Liver (tissue), 9 donors: ENCODE measurements around the gene KIAA0753. TPM values are rescaled to one million over a fixed set of nuclear protein-coding genes. Genes with fewer than 3 reads are reported as not detected.

Experiments used
- DNase-seq: peaks from one replicate; pipeline ENCODE4 v3.0.0-alpha.2; 2017; ENCODE audit warnings: low spot score
- H3K27ac ChIP-seq, 2 donors: one replicate each; pipeline ENCODE4 v1.7.0; 2013; ENCODE audit warnings: inconsistent platforms in 2 of 2, low read length in 2 of 2, control low read depth in 1 of 2, low read depth in 1 of 2, mild to moderate bottlenecking in 1 of 2
- H3K27me3 ChIP-seq, 4 donors: one replicate each; pipeline versions ENCODE4 v1.6.1 to v1.7.0; 2013; ENCODE audit warnings: low read length in 3 of 4, inconsistent platforms in 1 of 4, mild to moderate bottlenecking in 1 of 4, moderate library complexity in 1 of 4; ENCODE audit not compliant: control insufficient read depth in 4 of 4, insufficient read depth in 4 of 4
- H3K36me3 ChIP-seq, 4 donors: one replicate each; pipeline versions ENCODE4 v1.6.1 to v1.7.0; 2013; ENCODE audit warnings: low read length in 3 of 4, mild to moderate bottlenecking in 3 of 4, low read depth in 1 of 4, moderate library complexity in 1 of 4; ENCODE audit not compliant: control insufficient read depth in 4 of 4, insufficient read depth in 3 of 4
- H3K4me1 ChIP-seq, 4 donors: one replicate each; pipeline versions ENCODE4 v1.6.1 to v1.7.0; 2013; ENCODE audit warnings: low read length in 3 of 4, mild to moderate bottlenecking in 3 of 4, moderate library complexity in 1 of 4; ENCODE audit not compliant: control insufficient read depth in 4 of 4, insufficient read depth in 4 of 4
- H3K4me3 ChIP-seq, 3 donors: one replicate each; pipeline versions ENCODE4 v1.6.1 to v1.7.0; 2013; ENCODE audit warnings: low read length in 3 of 3, control low read depth in 1 of 3, low read depth in 1 of 3, mild to moderate bottlenecking in 1 of 3
- H3K9ac ChIP-seq, 2 donors: one replicate each; pipeline ENCODE4 v1.7.0; 2013; ENCODE audit warnings: low read length in 2 of 2, mild to moderate bottlenecking in 2 of 2, moderate library complexity in 2 of 2, control low read depth in 1 of 2, low read depth in 1 of 2
- H3K9me3 ChIP-seq, 4 donors: one replicate each; pipeline versions ENCODE4 v1.6.1 to v1.7.0; 2013; ENCODE audit warnings: low read length in 3 of 4; ENCODE audit not compliant: control insufficient read depth in 4 of 4
- EGR1 ChIP-seq, 2 donors: IDR thresholded peaks; 2 replicates each; pipeline ENCODE4 v1.6.1; 2016 to 2018; ENCODE audit warnings: antibody characterized with exemption in 2 of 2, low read depth in 2 of 2
- FOXA1 ChIP-seq: IDR thresholded peaks from 2 replicates; pipeline ENCODE4 v1.6.1; 2016; ENCODE audit warnings: antibody characterized with exemption
- FOXA2 ChIP-seq: IDR thresholded peaks from 2 replicates; pipeline ENCODE4 v1.6.1; 2016; ENCODE audit warnings: antibody characterized with exemption
- GABPA ChIP-seq, 2 donors: IDR thresholded peaks in 1 of 2; conservative IDR thresholded peaks in 1 of 2; 2 replicates each; pipeline ENCODE4 v1.6.1; 2016; ENCODE audit warnings: antibody characterized with exemption in 2 of 2, mild to moderate bottlenecking in 1 of 2, moderate library complexity in 1 of 2
- HNF4A ChIP-seq, 2 donors: conservative IDR thresholded peaks; 2 replicates each; pipeline ENCODE4 v1.6.1; 2016; ENCODE audit warnings: antibody characterized with exemption in 2 of 2, mild to moderate bottlenecking in 2 of 2
- HNF4G ChIP-seq: IDR thresholded peaks from 2 replicates; pipeline ENCODE4 v1.6.1; 2016; ENCODE audit warnings: antibody characterized with exemption
- JUND ChIP-seq, 2 donors: IDR thresholded peaks; 2 replicates each; pipeline ENCODE4 v1.6.1; 2016; ENCODE audit warnings: antibody characterized with exemption in 2 of 2
- MAX ChIP-seq: IDR thresholded peaks from 2 replicates; pipeline ENCODE4 v1.6.1; 2016; ENCODE audit warnings: antibody characterized with exemption
- NR2F2 ChIP-seq: IDR thresholded peaks from 2 replicates; pipeline ENCODE4 v1.6.1; 2016; ENCODE audit warnings: antibody characterized with exemption
- RAD21 ChIP-seq, 2 donors: IDR thresholded peaks; 2 replicates each; pipeline ENCODE4 v1.6.1; 2016; ENCODE audit warnings: antibody characterized with exemption in 2 of 2, mild to moderate bottlenecking in 2 of 2
- RXRA ChIP-seq, 2 donors: IDR thresholded peaks; 2 replicates each; pipeline ENCODE4 v1.6.1; 2017 to 2018; ENCODE audit warnings: antibody characterized with exemption in 2 of 2, mild to moderate bottlenecking in 1 of 2
- SP1 ChIP-seq: IDR thresholded peaks from 2 replicates; pipeline ENCODE4 v1.6.1; 2018; ENCODE audit warnings: antibody characterized with exemption, mild to moderate bottlenecking
- TAF1 ChIP-seq: conservative IDR thresholded peaks from 2 replicates; pipeline ENCODE4 v1.6.1; 2016; ENCODE audit warnings: antibody characterized with exemption, mild to moderate bottlenecking
- YY1 ChIP-seq: IDR thresholded peaks from 2 replicates; pipeline ENCODE4 v1.6.1; 2016; ENCODE audit warnings: antibody characterized with exemption, mild to moderate bottlenecking
- WGBS: extraction: QIAGEN DNeasy Blood & Tissue Kit; methylation state at CpG from one replicate; pipeline ENCODE4 v1.1.7; 2013; 5-methylcytosine and 5-hydroxymethylcytosine counted together
- polyA plus RNA-seq, 2 donors: library from polyadenylated mRNA; stranded (reverse) in 1 of 2; unstranded in 1 of 2; fragments of 200-250 nt in 1 of 2; fragments of >200 nt in 1 of 2; fragmentation: Nextera tagmentation in 1 of 2; extraction: Ambion mirVana in 1 of 2; gene quantifications; one replicate each; pipeline versions ENCODE4 v1.2.1 to v1.2.3, GENCODE V29; 2013 to 2015
- total RNA-seq, 2 donors: library from RNA; depleted of rRNA; stranded (reverse); fragments of >200 nt; gene quantifications; one replicate each; pipeline ENCODE4 v1.2.3, GENCODE V29; 2014
- TF ChIP-seq, protein P1 (sequence below): IDR thresholded peaks from 2 replicates; pipeline ENCODE4 v1.6.1; 2016; ENCODE audit warnings: antibody characterized with exemption, mild to moderate bottlenecking
- TF ChIP-seq, protein P2 (sequence below): fragments of 150-350 bp; IDR thresholded peaks from 2 replicates; pipeline ENCODE4 v1.5.1; 2017; ENCODE audit warnings: improper control_type of control experiment, low read depth, low read length; ENCODE audit not compliant: missing input control
- TF ChIP-seq, protein P3 (sequence below): IDR thresholded peaks from 2 replicates; pipeline ENCODE4 v1.6.1; 2016; ENCODE audit warnings: antibody characterized with exemption
- TF ChIP-seq, protein P4 (sequence below): IDR thresholded peaks from 2 replicates; pipeline ENCODE4 v1.6.1; 2016; ENCODE audit warnings: antibody characterized with exemption
- donor health status: healthy.
- donor health status: healthy.
- donor health status: healthy.
- donor health status: healthy.
- donor health status: healthy.

The KIAA0753 gene
- total and polyA plus RNA-seq, 4 donors: 2.0 to 5.9 (median 3.0) TPM

GRCh38 chr17:6674586-6674985 is 34.1 kb upstream of the KIAA0753 start:
- TF ChIP-seq HNF4A (conservative IDR thresholded peaks at IDR 0.05) (no peak), FOXA2 (no peak), SP1 (no peak), TAF1 (no peak), FOXA1 (no peak), GABPA (IDR thresholded peaks at IDR 0.05 in 1 of 2, conservative IDR thresholded peaks at IDR 0.05 in 1 of 2) (no peak), RAD21 (IDR thresholded peaks at IDR 0.05) (no peak), RXRA (IDR thresholded peaks at IDR 0.05) (no peak), JUND (IDR thresholded peaks at IDR 0.05) (no peak), EGR1 (IDR thresholded peaks at IDR 0.05; ENCODE audit: low read depth in 2 of 2) (no peak), YY1 (no peak), NR2F2 (no peak), MAX (no peak), HNF4G (no peak)
- TF ChIP-seq, protein P1, sequence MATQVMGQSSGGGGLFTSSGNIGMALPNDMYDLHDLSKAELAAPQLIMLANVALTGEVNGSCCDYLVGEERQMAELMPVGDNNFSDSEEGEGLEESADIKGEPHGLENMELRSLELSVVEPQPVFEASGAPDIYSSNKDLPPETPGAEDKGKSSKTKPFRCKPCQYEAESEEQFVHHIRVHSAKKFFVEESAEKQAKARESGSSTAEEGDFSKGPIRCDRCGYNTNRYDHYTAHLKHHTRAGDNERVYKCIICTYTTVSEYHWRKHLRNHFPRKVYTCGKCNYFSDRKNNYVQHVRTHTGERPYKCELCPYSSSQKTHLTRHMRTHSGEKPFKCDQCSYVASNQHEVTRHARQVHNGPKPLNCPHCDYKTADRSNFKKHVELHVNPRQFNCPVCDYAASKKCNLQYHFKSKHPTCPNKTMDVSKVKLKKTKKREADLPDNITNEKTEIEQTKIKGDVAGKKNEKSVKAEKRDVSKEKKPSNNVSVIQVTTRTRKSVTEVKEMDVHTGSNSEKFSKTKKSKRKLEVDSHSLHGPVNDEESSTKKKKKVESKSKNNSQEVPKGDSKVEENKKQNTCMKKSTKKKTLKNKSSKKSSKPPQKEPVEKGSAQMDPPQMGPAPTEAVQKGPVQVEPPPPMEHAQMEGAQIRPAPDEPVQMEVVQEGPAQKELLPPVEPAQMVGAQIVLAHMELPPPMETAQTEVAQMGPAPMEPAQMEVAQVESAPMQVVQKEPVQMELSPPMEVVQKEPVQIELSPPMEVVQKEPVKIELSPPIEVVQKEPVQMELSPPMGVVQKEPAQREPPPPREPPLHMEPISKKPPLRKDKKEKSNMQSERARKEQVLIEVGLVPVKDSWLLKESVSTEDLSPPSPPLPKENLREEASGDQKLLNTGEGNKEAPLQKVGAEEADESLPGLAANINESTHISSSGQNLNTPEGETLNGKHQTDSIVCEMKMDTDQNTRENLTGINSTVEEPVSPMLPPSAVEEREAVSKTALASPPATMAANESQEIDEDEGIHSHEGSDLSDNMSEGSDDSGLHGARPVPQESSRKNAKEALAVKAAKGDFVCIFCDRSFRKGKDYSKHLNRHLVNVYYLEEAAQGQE: no peak
- TF ChIP-seq, protein P2, sequence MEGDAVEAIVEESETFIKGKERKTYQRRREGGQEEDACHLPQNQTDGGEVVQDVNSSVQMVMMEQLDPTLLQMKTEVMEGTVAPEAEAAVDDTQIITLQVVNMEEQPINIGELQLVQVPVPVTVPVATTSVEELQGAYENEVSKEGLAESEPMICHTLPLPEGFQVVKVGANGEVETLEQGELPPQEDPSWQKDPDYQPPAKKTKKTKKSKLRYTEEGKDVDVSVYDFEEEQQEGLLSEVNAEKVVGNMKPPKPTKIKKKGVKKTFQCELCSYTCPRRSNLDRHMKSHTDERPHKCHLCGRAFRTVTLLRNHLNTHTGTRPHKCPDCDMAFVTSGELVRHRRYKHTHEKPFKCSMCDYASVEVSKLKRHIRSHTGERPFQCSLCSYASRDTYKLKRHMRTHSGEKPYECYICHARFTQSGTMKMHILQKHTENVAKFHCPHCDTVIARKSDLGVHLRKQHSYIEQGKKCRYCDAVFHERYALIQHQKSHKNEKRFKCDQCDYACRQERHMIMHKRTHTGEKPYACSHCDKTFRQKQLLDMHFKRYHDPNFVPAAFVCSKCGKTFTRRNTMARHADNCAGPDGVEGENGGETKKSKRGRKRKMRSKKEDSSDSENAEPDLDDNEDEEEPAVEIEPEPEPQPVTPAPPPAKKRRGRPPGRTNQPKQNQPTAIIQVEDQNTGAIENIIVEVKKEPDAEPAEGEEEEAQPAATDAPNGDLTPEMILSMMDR: no peak
- TF ChIP-seq, protein P3, sequence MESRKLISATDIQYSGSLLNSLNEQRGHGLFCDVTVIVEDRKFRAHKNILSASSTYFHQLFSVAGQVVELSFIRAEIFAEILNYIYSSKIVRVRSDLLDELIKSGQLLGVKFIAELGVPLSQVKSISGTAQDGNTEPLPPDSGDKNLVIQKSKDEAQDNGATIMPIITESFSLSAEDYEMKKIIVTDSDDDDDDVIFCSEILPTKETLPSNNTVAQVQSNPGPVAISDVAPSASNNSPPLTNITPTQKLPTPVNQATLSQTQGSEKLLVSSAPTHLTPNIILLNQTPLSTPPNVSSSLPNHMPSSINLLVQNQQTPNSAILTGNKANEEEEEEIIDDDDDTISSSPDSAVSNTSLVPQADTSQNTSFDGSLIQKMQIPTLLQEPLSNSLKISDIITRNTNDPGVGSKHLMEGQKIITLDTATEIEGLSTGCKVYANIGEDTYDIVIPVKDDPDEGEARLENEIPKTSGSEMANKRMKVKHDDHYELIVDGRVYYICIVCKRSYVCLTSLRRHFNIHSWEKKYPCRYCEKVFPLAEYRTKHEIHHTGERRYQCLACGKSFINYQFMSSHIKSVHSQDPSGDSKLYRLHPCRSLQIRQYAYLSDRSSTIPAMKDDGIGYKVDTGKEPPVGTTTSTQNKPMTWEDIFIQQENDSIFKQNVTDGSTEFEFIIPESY: no peak
- TF ChIP-seq, protein P4, sequence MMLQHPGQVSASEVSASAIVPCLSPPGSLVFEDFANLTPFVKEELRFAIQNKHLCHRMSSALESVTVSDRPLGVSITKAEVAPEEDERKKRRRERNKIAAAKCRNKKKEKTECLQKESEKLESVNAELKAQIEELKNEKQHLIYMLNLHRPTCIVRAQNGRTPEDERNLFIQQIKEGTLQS: no peak
- Histone ChIP-seq H3K9ac (no peak overlapping the region), H3K36me3 (no peaks in the 10 kb centered on the region), H3K27me3 (no peaks in the 10 kb centered on the region), H3K27ac (no peak overlapping the region), H3K4me1 (peaks cover 2 to 11% (median 10%) of the 10 kb centered on the region in 4 donors), H3K4me3 (no peak overlapping the region), H3K9me3 (no peaks in the 10 kb centered on the region)
- no peak for DNase-seq
- WGBS: 96% methylated on average over 13 of the region's 13 CpGs
